ENCODE data around the gene SMIM14. TPM values are rescaled to one million over a fixed set of nuclear protein-coding genes. Genes with fewer than 3 reads are reported as not detected.
A peak's percentile ranks its signal among the peaks of the same experiment; 100 is the strongest.

Gene SMIM14
- total RNA-seq, 6 experiments from 2014 or later = 54.0 to 224 (median 124) TPM

- Histone ChIP-seq H3K27ac (peak overlapping the region in 2 of 3 donors; percentile 30 to 44), H3K9me3 (no peaks in the 10 kb centered on the region), H3K27me3 (no peaks in the 10 kb centered on the region), H3K4me1 (peaks cover 0 to 40% (median 3%) of the 10 kb centered on the region in 4 donors), H3K4me3 (no peak overlapping the region), H3K36me3 (peaks cover 0 to 52% (median 0%) of the 10 kb centered on the region in 4 donors)
- ATAC-seq = peak; percentile 27 to 38 (median 32)
- TF ChIP-seq CTCF (IDR thresholded peaks at IDR 0.05) (no peak), POLR2A (IDR thresholded peaks at IDR 0.05) (no peak)
- 40% methylated on average over 3 of the region's 3 CpGs for WGBS (ENCODE audit: insufficient coverage, low coverage, low lambda C conversion rate, missing lambda C conversion rate)
- intact Hi-C loops (cut with DNase I) = no loop called here
- no peak for DNase-seq
Observed at GRCh38 chr4:39568805-39569204, 69.9 kb downstream of the SMIM14 start.

- intact Hi-C loops (cut with DNase I) = no loop called here
- Histone ChIP-seq H3K27me3 (no peaks in the 10 kb centered on the region), H3K4me1 (peaks cover 0 to 22% (median 3%) of the 10 kb centered on the region in 4 donors), H3K27ac (no peak overlapping the region), H3K36me3 (peaks cover 0 to 56% (median 0%) of the 10 kb centered on the region in 4 donors), H3K9me3 (no peaks in the 10 kb centered on the region), H3K4me3 (no peak overlapping the region)
- no peak for DNase-seq
- WGBS (ENCODE audit: insufficient coverage, low coverage, low lambda C conversion rate, missing lambda C conversion rate) = 95% methylated on average over 6 of the region's 6 CpGs
- ATAC-seq = peak in 1 of 4 donors; percentile 31
- TF ChIP-seq POLR2A (IDR thresholded peaks at IDR 0.05) = no peak
- TF ChIP-seq CTCF (IDR thresholded peaks at IDR 0.05) = no peak
Observed at GRCh38 chr4:39565878-39566600, 72.6 kb downstream of the SMIM14 start.

GRCh38 chr4:39563346-39563847 is 75.3 kb downstream of the SMIM14 start:
- no peak overlapping the region for H3K27ac ChIP-seq
- H3K4me3 ChIP-seq = no peak overlapping the region
- intact Hi-C loops (cut with DNase I) = no loop called here
- 86% methylated on average over 6 of the region's 6 CpGs for WGBS (ENCODE audit: insufficient coverage, low coverage, low lambda C conversion rate, missing lambda C conversion rate)
- TF ChIP-seq POLR2A (IDR thresholded peaks at IDR 0.05) (no peak), CTCF (IDR thresholded peaks at IDR 0.05) (no peak)
- DNase-seq = no peak
- peaks cover 0 to 24% (median 6%) of the 10 kb centered on the region in 4 donors for H3K4me1 ChIP-seq
- no peak for ATAC-seq
- peaks cover 0 to 49% (median 0%) of the 10 kb centered on the region in 4 donors for H3K36me3 ChIP-seq
- H3K9me3 ChIP-seq = no peaks in the 10 kb centered on the region
- H3K27me3 ChIP-seq = no peaks in the 10 kb centered on the region

- Histone ChIP-seq H3K27me3 (no peaks in the 10 kb centered on the region), H3K27ac (no peak overlapping the region), H3K4me3 (no peak overlapping the region), H3K36me3 (peaks cover 0 to 44% (median 0%) of the 10 kb centered on the region in 4 donors), H3K4me1 (peaks cover 0 to 30% (median 6%) of the 10 kb centered on the region in 4 donors), H3K9me3 (no peaks in the 10 kb centered on the region)
- TF ChIP-seq POLR2A (IDR thresholded peaks at IDR 0.05) (no peak), CTCF (IDR thresholded peaks at IDR 0.05) (no peak)
- 93% methylated on average over 5 of the region's 5 CpGs for WGBS (ENCODE audit: insufficient coverage, low coverage, low lambda C conversion rate, missing lambda C conversion rate)
- DNase-seq (no peak), ATAC-seq (no peak)
- intact Hi-C loops (cut with DNase I) = no loop called here
Observed at GRCh38 chr4:39562792-39563191, 75.9 kb downstream of the SMIM14 start.
